ENCODE results near the gene RIN1. TPM values are rescaled to one million over a fixed set of nuclear protein-coding genes. Genes with fewer than 3 reads are reported as not detected.

The RIN1 gene
- total RNA-seq, 1 donor from 2014 or later = 8.2 TPM

DNA sequence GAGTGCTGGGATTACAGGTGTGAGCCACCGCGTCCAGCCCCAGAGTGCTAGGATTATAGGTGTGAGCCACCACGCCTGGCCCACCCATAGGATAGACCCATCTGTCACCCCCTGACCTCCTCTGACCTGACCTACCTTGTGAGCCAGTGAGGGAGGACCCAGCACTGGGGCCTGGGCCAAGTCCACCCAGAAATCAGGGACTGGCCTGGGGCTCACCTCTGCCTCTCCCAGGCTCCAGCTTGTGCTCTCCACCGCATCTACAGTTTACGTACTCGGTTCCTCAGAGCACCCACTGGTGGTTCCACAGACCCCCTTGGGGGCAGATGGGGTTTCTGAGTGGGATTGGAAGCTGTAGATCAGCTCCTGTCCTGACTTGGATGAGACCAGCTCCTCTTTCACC lies 28.9 kb upstream of the RIN1 start:
- DNase-seq (no peak), ATAC-seq (no peak)
- no peak overlapping the region for H3K4me3 ChIP-seq
- H3K27me3 ChIP-seq (ENCODE audit: low read depth) = no peaks in the 10 kb centered on the region
- peaks cover 15% of the 10 kb centered on the region for H3K4me1 ChIP-seq
- no peaks in the 10 kb centered on the region for H3K36me3 ChIP-seq
- intact Hi-C loops (cut with DNase I) = no loop called here
- H3K27ac ChIP-seq = no peak overlapping the region
- H3K9me3 ChIP-seq = no peaks in the 10 kb centered on the region
- TF ChIP-seq, protein P1, sequence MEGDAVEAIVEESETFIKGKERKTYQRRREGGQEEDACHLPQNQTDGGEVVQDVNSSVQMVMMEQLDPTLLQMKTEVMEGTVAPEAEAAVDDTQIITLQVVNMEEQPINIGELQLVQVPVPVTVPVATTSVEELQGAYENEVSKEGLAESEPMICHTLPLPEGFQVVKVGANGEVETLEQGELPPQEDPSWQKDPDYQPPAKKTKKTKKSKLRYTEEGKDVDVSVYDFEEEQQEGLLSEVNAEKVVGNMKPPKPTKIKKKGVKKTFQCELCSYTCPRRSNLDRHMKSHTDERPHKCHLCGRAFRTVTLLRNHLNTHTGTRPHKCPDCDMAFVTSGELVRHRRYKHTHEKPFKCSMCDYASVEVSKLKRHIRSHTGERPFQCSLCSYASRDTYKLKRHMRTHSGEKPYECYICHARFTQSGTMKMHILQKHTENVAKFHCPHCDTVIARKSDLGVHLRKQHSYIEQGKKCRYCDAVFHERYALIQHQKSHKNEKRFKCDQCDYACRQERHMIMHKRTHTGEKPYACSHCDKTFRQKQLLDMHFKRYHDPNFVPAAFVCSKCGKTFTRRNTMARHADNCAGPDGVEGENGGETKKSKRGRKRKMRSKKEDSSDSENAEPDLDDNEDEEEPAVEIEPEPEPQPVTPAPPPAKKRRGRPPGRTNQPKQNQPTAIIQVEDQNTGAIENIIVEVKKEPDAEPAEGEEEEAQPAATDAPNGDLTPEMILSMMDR (IDR thresholded peaks at IDR 0.05) = no peak

DNA sequence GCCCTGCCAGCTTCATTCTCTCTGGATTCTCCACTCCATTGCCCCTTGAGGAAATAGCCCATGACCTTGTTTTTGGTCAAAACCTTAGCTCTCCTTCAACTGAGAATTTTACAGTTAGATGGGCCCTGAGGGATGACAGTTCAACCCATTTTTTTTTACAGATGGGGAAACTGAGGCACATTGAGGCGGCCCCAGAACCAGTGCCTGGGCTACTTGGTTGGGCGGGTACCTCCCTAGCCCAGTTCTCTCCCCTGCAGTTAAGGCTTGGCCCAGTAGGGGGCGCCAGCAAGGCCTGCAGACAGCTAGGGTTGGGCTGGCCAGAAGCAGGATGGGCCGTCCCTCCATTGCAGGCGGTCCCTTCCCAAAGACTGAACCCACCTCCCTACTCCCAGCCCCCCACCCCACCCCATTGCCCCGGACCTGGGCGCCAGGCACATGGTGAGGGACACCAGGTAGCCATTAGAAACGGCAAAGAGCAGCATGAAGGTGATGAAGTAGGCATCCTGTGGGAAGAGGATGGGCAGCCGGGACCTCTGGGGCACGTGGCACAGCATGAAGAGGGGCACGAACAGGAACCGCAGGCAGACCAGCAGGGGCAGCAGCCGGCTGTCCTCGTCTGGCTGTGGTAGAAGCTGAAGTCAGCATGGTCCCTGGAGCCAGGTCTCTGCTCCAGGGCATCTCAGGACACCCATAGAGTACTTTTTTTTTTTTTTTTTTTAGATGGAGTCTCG lies 27.7 kb upstream of the RIN1 start:
- Histone ChIP-seq H3K9me3 (no peaks in the 10 kb centered on the region), H3K27ac (peak overlapping the region; percentile 41), H3K4me3 (no peak overlapping the region), H3K27me3 (ENCODE audit: low read depth) (no peaks in the 10 kb centered on the region), H3K36me3 (no peaks in the 10 kb centered on the region), H3K4me1 (peaks cover 15% of the 10 kb centered on the region)
- intact Hi-C loops (cut with DNase I) = no loop called here
- ATAC-seq = peak; percentile 39 to 50
- TF ChIP-seq, protein P1 (IDR thresholded peaks at IDR 0.05) = peak; percentile 57
- peak; percentile 71 for DNase-seq

DNA sequence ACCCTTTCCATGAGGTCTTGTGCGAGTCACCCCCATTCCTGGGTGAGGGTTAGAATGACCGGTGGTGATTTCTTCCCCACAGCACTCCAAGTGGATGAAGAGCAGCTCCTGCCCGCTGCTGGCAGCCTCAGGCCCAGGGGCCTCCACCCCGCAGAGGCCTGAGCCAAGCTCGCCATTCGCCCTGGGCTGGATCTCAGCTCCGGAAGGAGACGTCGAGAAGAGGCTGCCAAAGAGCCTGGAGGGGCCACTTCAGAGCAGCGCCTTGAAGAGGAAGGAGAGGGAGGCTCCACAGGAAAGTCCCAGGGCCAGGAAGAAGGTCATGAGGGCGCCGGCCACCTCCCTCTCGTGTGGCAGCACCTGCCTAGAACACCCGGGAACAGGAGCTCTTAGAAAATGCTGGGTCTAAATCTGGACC lies 27.0 kb upstream of the RIN1 start:
- H3K27ac ChIP-seq = peak overlapping the region; percentile 41
- H3K27me3 ChIP-seq (ENCODE audit: low read depth) = no peaks in the 10 kb centered on the region
- peak; percentile 83 to 90 for ATAC-seq
- H3K4me3 ChIP-seq = no peak overlapping the region
- H3K36me3 ChIP-seq = no peaks in the 10 kb centered on the region
- intact Hi-C loops (cut with DNase I) = no loop called here
- TF ChIP-seq, protein P1 (IDR thresholded peaks at IDR 0.05) = no peak
- H3K4me1 ChIP-seq = peaks cover 15% of the 10 kb centered on the region
- H3K9me3 ChIP-seq = no peaks in the 10 kb centered on the region
- DNase-seq = peak; percentile 86

DNA sequence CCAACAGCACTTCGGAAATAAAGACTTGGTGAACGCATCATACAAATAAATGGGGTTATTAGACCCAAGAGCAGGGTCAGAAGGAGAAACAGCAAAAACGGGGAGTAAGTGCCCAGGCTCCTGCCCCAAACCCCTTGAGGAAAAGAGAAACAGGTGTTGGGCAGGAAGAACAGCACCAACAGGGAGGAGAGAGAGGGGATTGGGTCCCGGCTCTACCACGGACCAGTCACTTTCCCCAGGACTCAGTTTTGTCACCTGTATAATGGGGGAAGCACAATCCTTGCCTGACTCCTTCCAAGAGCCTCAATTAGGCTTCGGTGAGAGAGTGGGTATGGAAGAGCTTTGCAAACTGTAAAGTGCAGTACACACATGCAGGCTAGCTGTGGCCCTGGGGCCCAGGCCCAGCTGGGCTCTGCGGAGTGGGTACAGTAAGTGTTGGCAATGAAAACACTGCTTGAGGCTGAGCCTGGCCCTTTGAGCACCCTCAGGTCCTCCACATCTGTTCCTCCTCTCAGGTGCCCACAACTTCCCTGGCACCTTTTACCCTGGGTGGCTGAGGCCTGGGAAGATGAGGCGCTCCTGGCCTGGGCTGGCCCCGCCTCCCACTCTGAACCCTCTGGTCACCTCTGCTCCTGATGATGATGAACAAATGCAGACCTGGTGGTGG lies 26.4 kb upstream of the RIN1 start:
- peak overlapping the region; percentile 41 for H3K27ac ChIP-seq
- H3K9me3 ChIP-seq = no peaks in the 10 kb centered on the region
- DNase-seq = no peak

DNA sequence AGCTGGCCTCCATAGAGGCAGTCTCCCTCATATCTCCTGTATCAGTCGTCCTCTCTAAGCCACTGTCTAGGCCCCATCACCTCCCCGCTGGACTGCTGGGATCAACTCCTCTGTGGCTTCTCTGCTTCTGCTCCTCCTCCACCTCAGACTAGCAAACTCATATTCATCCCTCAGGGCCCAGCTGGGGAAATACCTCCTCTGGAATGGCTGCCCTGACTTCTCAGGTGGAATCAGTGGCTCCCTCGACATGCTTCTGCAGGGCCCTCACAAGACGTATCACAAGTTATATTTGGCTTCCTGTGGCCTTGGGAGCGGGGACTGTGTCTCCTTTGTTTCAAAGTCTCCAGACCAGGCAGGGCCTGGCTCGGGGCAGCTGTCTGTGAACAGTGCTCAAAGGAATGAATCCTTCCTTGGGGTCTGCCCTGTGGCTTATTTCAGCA lies 25.3 kb upstream of the RIN1 start:
- Histone ChIP-seq H3K27ac (no peak overlapping the region), H3K4me1 (peaks cover 15% of the 10 kb centered on the region), H3K27me3 (ENCODE audit: low read depth) (no peaks in the 10 kb centered on the region), H3K36me3 (no peaks in the 10 kb centered on the region), H3K9me3 (no peaks in the 10 kb centered on the region), H3K4me3 (no peak overlapping the region)
- TF ChIP-seq, protein P1 (IDR thresholded peaks at IDR 0.05) = no peak
- intact Hi-C loops (cut with DNase I) = no loop called here
- ATAC-seq (no peak), DNase-seq (no peak)

More for the DNA sequence above, 26.4 kb upstream of the RIN1 start:
- peak; percentile 37 to 49 for ATAC-seq
- no peak overlapping the region for H3K4me3 ChIP-seq
- peaks cover 15% of the 10 kb centered on the region for H3K4me1 ChIP-seq
- intact Hi-C loops (cut with DNase I) = no loop called here
- H3K36me3 ChIP-seq = no peaks in the 10 kb centered on the region
- H3K27me3 ChIP-seq (ENCODE audit: low read depth) = no peaks in the 10 kb centered on the region
- TF ChIP-seq, protein P1 (IDR thresholded peaks at IDR 0.05) = no peak

All from lower lobe of right lung (tissue), 2 donors.